GM23338 (cell line): ENCODE measurements around the gene UBTF.

Experiments
- CREB1 ChIP-seq: fragments of 250-450 bp; sonication (Bioruptor Pico); IDR thresholded peaks from 2 replicates; pipeline ENCODE4 v1.5.0; 2020; ENCODE audit warnings: low read depth, mild to moderate bottlenecking, moderate library complexity
- CTCF ChIP-seq, 2 experiments: fragments of 200-600 bp in 1 of 2; sonication (generic) in 1 of 2; conservative IDR thresholded peaks; 2 replicates each; pipeline versions ENCODE4 v1.5.1 to v1.6.1; 2016 to 2017; ENCODE audit warnings: antibody characterized with exemption in 2 of 2, low read depth in 2 of 2, mild to moderate bottlenecking in 2 of 2, moderate library complexity in 1 of 2
- ETS1 ChIP-seq: IDR thresholded peaks from 2 replicates; pipeline ENCODE4 v1.6.1; 2016; ENCODE audit warnings: antibody characterized with exemption
- EZH2 ChIP-seq: fragments of 200-600 bp; sonication (generic); IDR thresholded peaks from one replicate; pipeline ENCODE4 v1.8.0; 2017; ENCODE audit warnings: antibody characterized with exemption, mild to moderate bottlenecking, low read depth; ENCODE audit not compliant: unreplicated experiment
- EZH2phosphoT487 ChIP-seq: fragments of 200-600 bp; sonication (generic); IDR thresholded peaks from one replicate; pipeline ENCODE4 v1.8.1; 2018; ENCODE audit warnings: antibody characterized with exemption; ENCODE audit not compliant: unreplicated experiment
- JUNB ChIP-seq: IDR thresholded peaks from one replicate; pipeline ENCODE4 v1.6.1; 2016; ENCODE audit warnings: antibody characterized with exemption; ENCODE audit not compliant: unreplicated experiment
- NANOG ChIP-seq: IDR thresholded peaks from 2 replicates; pipeline ENCODE4 v1.6.1; 2016; ENCODE audit warnings: antibody characterized with exemption, borderline replicate concordance
- POLR2AphosphoS5 ChIP-seq: IDR thresholded peaks from 2 replicates; pipeline ENCODE4 v1.6.1; 2016; ENCODE audit warnings: antibody characterized with exemption, low read depth
- REST ChIP-seq: IDR thresholded peaks from one replicate; pipeline ENCODE4 v1.6.1; 2018; ENCODE audit warnings: antibody characterized with exemption; ENCODE audit not compliant: unreplicated experiment
- ZNF114 ChIP-seq: fragments of 250-450 bp; sonication (Bioruptor Pico); IDR thresholded peaks from 2 replicates; pipeline ENCODE4 v1.5.0; 2020; ENCODE audit warnings: mild to moderate bottlenecking, moderate library complexity
- ZNF331 ChIP-seq: fragments of 250-450 bp; sonication (Bioruptor Pico); IDR thresholded peaks from 2 replicates; pipeline ENCODE4 v1.5.0; 2020; ENCODE audit warnings: low read depth, mild to moderate bottlenecking, moderate library complexity

GRCh38 chr17:44249501-44250246 is 30.2 kb upstream of the UBTF start:
- no peak for TF ChIP-seq CTCF (conservative IDR thresholded peaks at IDR 0.05; ENCODE audit: low read depth in 2 of 2)
- TF ChIP-seq POLR2AphosphoS5 = no peak
- no peak for TF ChIP-seq EZH2
- TF ChIP-seq REST = no peak
- no peak for TF ChIP-seq EZH2phosphoT487
- no peak for TF ChIP-seq NANOG
- TF ChIP-seq JUNB = no peak
- no peak for TF ChIP-seq ZNF114 (CRISPR knock-in tag)
- no peak for TF ChIP-seq ZNF331 (CRISPR knock-in tag)
- no peak for TF ChIP-seq CREB1 (CRISPR knock-in tag)
- no peak for TF ChIP-seq ETS1
